ENCODE measurements around the gene LYPD1.

Gene LYPD1

GRCh38 chr2:132638313-132639040 is 31.5 kb downstream of the LYPD1 start:
- DNase-seq (ENCODE audit: extremely low read depth in 1 of 2, low read depth in 1 of 2): no peak

GRCh38 chr2:132636346-132636745 is 33.7 kb downstream of the LYPD1 start:
- DNase-seq (ENCODE audit: extremely low read depth in 1 of 2, low read depth in 1 of 2): no peak

- no peak for DNase-seq (ENCODE audit: extremely low read depth in 1 of 2, low read depth in 1 of 2)
Measured at GRCh38 chr2:132633635-132634034, 36.4 kb downstream of the LYPD1 start.

GRCh38 chr2:132632000-132632649 is 37.9 kb downstream of the LYPD1 start:
- no peak for DNase-seq (ENCODE audit: extremely low read depth in 1 of 2, low read depth in 1 of 2)

GRCh38 chr2:132627536-132627935 is 42.5 kb downstream of the LYPD1 start:
- no peak for DNase-seq (ENCODE audit: extremely low read depth in 1 of 2, low read depth in 1 of 2)

GRCh38 chr2:132623096-132623839 is 46.7 kb downstream of the LYPD1 start:
- DNase-seq (ENCODE audit: extremely low read depth in 1 of 2, low read depth in 1 of 2): no peak

- DNase-seq (ENCODE audit: extremely low read depth in 1 of 2, low read depth in 1 of 2): no peak
Measured at GRCh38 chr2:132621131-132621875, 48.7 kb downstream of the LYPD1 start.

- no peak for DNase-seq (ENCODE audit: extremely low read depth in 1 of 2, low read depth in 1 of 2)
Measured at GRCh38 chr2:132620115-132620514, 49.9 kb downstream of the LYPD1 start.

- DNase-seq (ENCODE audit: extremely low read depth in 1 of 2, low read depth in 1 of 2): no peak
Measured at GRCh38 chr2:132618734-132619133, 51.3 kb downstream of the LYPD1 start.

GRCh38 chr2:132617989-132618388 is 52.0 kb downstream of the LYPD1 start:
- DNase-seq (ENCODE audit: extremely low read depth in 1 of 2, low read depth in 1 of 2): no peak

GRCh38 chr2:132615329-132616085 is 54.5 kb downstream of the LYPD1 start:
- no peak for DNase-seq (ENCODE audit: extremely low read depth in 1 of 2, low read depth in 1 of 2)

- no peak for DNase-seq (ENCODE audit: extremely low read depth in 1 of 2, low read depth in 1 of 2)
Measured at GRCh38 chr2:132611719-132612118, 58.3 kb downstream of the LYPD1 start.

GRCh38 chr2:132609101-132609890 is 60.7 kb downstream of the LYPD1 start:
- no peak for DNase-seq (ENCODE audit: extremely low read depth in 1 of 2, low read depth in 1 of 2)

GRCh38 chr2:132608311-132608710 is 61.7 kb downstream of the LYPD1 start:
- no peak for DNase-seq (ENCODE audit: extremely low read depth in 1 of 2, low read depth in 1 of 2)

- no peak for DNase-seq (ENCODE audit: extremely low read depth in 1 of 2, low read depth in 1 of 2)
Measured at GRCh38 chr2:132607426-132608090, 62.4 kb downstream of the LYPD1 start.

- DNase-seq (ENCODE audit: extremely low read depth in 1 of 2, low read depth in 1 of 2): no peak
Measured at GRCh38 chr2:132606649-132607048, 63.4 kb downstream of the LYPD1 start.

GRCh38 chr2:132605236-132606180 is 64.5 kb downstream of the LYPD1 start:
- no peak for DNase-seq (ENCODE audit: extremely low read depth in 1 of 2, low read depth in 1 of 2)

GRCh38 chr2:132604561-132604960 is 65.4 kb downstream of the LYPD1 start:
- no peak for DNase-seq (ENCODE audit: extremely low read depth in 1 of 2, low read depth in 1 of 2)

All from activated CD8-positive, alpha-beta memory T cell treated with anti-CD3 and anti-CD28 coated beads for 1 hour (primary cell).